Stimulated activated CD4-positive, alpha-beta T cell treated with anti-CD3 and anti-CD28 coated beads, TNF-alpha, amount 100 ng/mL, for 1 hour (primary cell): Measurements from ENCODE around the gene ARTN.

Experiments used
- DNase-seq, 3 donors: peaks; one replicate each; pipeline ENCODE4 v3.0.0-alpha.2; 2020; ENCODE audit warnings: low read depth in 3 of 3, low spot score in 1 of 3

Gene ARTN

GRCh38 chr1:43924516-43924915 is 9.1 kb upstream of the ARTN start:
- DNase-seq, result no peak

- no peak for DNase-seq
Observed at GRCh38 chr1:43925846-43926245, 7.8 kb upstream of the ARTN start.

GRCh38 chr1:43930168-43930948 is 3.2 kb upstream of the ARTN start:
- DNase-seq, result no peak

GRCh38 chr1:43930949-43931275 is 2.7 kb upstream of the ARTN start:
- no peak for DNase-seq

- DNase-seq, result no peak
Observed at GRCh38 chr1:43931711-43932660, 1.6 kb upstream of the ARTN start.

- DNase-seq, result no peak
Observed at GRCh38 chr1:43932786-43933385, 715 bp upstream of the ARTN start.

- DNase-seq, result peak in 1 of 3 donors; percentile 39
Observed at GRCh38 chr1:43934101-43934985, 742 bp downstream of the ARTN start.

GRCh38 chr1:43934986-43935324 is 1.4 kb downstream of the ARTN start:
- DNase-seq, result no peak

- no peak for DNase-seq
Observed at GRCh38 chr1:43935711-43936427, 2.3 kb downstream of the ARTN start.

GRCh38 chr1:43936431-43937151 is 3.0 kb downstream of the ARTN start:
- DNase-seq, result no peak

GRCh38 chr1:43937179-43937865 is 3.7 kb downstream of the ARTN start:
- no peak for DNase-seq

- DNase-seq, result no peak
Observed at GRCh38 chr1:43938383-43938782, 4.8 kb downstream of the ARTN start.

GRCh38 chr1:43938892-43939587 is 5.4 kb downstream of the ARTN start:
- no peak for DNase-seq

GRCh38 chr1:43942411-43942810 is 8.8 kb downstream of the ARTN start:
- DNase-seq, result no peak

- DNase-seq, result no peak
Observed at GRCh38 chr1:43944860-43945259, 11.3 kb downstream of the ARTN start.

GRCh38 chr1:43945674-43946235 is 12.2 kb downstream of the ARTN start:
- DNase-seq, result no peak

- peak; percentile 82 to 90 (median 87) for DNase-seq
Observed at GRCh38 chr1:43946236-43947060, 12.8 kb downstream of the ARTN start, which contains the start of gene IPO13. IPO13 (plus strand) TSS chr1:43946950; CDS start chr1:43947601, 651 bp downstream.
